ENCODE results near the gene SPIN2B.

GRCh38 chrX:57156397-57157049, 35.2 kb upstream of the SPIN2B start:
- TF ChIP-seq CTCF (IDR thresholded peaks at IDR 0.05 in 4 of 5, conservative IDR thresholded peaks at IDR 0.05 in 1 of 5): peak in 1 of 5 experiments; percentile 19
- TF ChIP-seq POLR2A (IDR thresholded peaks at IDR 0.05): no peak

Measured in gastrocnemius medialis (tissue), 4 donors.